ENCODE measurements around the gene FBXL5. TPM values are rescaled to one million over a fixed set of nuclear protein-coding genes. Genes with fewer than 3 reads are reported as not detected.

Gene FBXL5
- total RNA-seq, 1 experiment from 2014 or later: 69.6 TPM

DNA sequence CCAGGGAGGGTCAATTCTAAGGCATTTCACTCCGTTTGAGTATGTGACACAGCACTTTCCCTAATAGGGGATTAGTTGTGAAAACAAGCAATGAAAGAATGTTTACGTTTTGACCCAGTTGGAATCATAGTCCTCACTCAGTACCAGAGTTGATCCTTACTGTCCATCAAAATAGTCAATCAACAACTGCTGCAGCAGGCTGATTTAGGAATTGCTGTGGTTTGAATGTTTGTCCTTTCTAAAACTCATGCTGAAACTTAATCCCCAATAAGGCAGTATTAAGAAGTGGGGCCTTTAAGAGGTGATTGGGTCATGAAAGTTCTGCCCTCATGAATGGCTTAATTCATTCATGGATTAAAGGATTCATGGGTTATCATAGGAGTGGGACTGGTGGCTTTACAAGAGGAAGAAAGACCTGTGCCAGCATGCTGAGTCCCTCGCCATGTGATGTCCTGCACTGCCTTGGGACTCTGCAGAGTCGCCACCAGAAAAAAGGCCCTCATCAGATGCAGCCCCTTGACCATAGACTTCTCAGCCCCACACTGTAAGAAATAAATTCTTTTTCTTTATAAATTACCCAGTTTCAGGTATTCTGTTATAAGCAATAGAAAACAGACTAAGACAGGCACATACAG is 3.1 kb upstream of the FBXL5 start:
- H3K4me1 Mint-ChIP-seq: peaks cover 20% of the 10 kb centered on the region
- no peaks in the 10 kb centered on the region; the same call in 1 of the 2 replicates for H3K36me3 Mint-ChIP-seq
- H3K27ac Mint-ChIP-seq: no peak overlapping the region; the same call in 1 of the 2 replicates
- TF ChIP-seq FOXP1 (CRISPR knock-in tag; IDR thresholded peaks at IDR 0.05; ENCODE audit: borderline replicate concordance) (no peak), MYBL2 (CRISPR knock-in tag; IDR thresholded peaks at IDR 0.05) (no peak)
- ChIA-PET CTCF (no interaction called here), POLR2A (no interaction called here)
- no peak overlapping the region for H3K4me3 Mint-ChIP-seq
- DNase-seq (ENCODE audit: low spot score): no peak
- peaks cover 2% of the 10 kb centered on the region; the same call in 1 of the 2 replicates for H3K27me3 Mint-ChIP-seq (ENCODE audit: low read depth)
- ATAC-seq: no peak
- H3K9me3 Mint-ChIP-seq: no peaks in the 10 kb centered on the region

- CTCF ChIA-PET: interaction anchor here (1.2 kb wide), 1 partner anchor 9 kb away, joined by 3 read pairs; no protein-coding TSS in a partner anchor
- H3K4me1 Mint-ChIP-seq: peaks cover 29% of the 10 kb centered on the region
- peaks cover 2% of the 10 kb centered on the region; the same call in 1 of the 2 replicates for H3K27me3 Mint-ChIP-seq (ENCODE audit: low read depth)
- no peaks in the 10 kb centered on the region for H3K9me3 Mint-ChIP-seq
- H3K36me3 Mint-ChIP-seq: no peaks in the 10 kb centered on the region; the same call in 1 of the 2 replicates
- H3K4me3 Mint-ChIP-seq: no peak overlapping the region
- no peak for DNase-seq (ENCODE audit: low spot score)
- ATAC-seq: no peak
- TF ChIP-seq MYBL2 (CRISPR knock-in tag; IDR thresholded peaks at IDR 0.05): no peak
- TF ChIP-seq, protein P1, sequence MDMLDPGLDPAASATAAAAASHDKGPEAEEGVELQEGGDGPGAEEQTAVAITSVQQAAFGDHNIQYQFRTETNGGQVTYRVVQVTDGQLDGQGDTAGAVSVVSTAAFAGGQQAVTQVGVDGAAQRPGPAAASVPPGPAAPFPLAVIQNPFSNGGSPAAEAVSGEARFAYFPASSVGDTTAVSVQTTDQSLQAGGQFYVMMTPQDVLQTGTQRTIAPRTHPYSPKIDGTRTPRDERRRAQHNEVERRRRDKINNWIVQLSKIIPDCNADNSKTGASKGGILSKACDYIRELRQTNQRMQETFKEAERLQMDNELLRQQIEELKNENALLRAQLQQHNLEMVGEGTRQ (CRISPR knock-in tag; IDR thresholded peaks at IDR 0.05): no peak
- TF ChIP-seq JUN (CRISPR knock-in tag; IDR thresholded peaks at IDR 0.05): no peak
- TF ChIP-seq TP53 (CRISPR knock-in tag; IDR thresholded peaks at IDR 0.05): no peak
- TF ChIP-seq, protein P2, sequence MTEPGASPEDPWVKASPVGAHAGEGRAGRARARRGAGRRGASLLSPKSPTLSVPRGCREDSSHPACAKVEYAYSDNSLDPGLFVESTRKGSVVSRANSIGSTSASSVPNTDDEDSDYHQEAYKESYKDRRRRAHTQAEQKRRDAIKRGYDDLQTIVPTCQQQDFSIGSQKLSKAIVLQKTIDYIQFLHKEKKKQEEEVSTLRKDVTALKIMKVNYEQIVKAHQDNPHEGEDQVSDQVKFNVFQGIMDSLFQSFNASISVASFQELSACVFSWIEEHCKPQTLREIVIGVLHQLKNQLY (CRISPR knock-in tag; IDR thresholded peaks at IDR 0.05): no peak
- TF ChIP-seq MXD4 (CRISPR knock-in tag; IDR thresholded peaks at IDR 0.05; ENCODE audit: borderline replicate concordance): no peak
- TF ChIP-seq, protein P3, sequence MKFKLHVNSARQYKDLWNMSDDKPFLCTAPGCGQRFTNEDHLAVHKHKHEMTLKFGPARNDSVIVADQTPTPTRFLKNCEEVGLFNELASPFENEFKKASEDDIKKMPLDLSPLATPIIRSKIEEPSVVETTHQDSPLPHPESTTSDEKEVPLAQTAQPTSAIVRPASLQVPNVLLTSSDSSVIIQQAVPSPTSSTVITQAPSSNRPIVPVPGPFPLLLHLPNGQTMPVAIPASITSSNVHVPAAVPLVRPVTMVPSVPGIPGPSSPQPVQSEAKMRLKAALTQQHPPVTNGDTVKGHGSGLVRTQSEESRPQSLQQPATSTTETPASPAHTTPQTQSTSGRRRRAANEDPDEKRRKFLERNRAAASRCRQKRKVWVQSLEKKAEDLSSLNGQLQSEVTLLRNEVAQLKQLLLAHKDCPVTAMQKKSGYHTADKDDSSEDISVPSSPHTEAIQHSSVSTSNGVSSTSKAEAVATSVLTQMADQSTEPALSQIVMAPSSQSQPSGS (CRISPR knock-in tag; IDR thresholded peaks at IDR 0.05; ENCODE audit: borderline replicate concordance, low read depth): no peak
- TF ChIP-seq, protein P4, sequence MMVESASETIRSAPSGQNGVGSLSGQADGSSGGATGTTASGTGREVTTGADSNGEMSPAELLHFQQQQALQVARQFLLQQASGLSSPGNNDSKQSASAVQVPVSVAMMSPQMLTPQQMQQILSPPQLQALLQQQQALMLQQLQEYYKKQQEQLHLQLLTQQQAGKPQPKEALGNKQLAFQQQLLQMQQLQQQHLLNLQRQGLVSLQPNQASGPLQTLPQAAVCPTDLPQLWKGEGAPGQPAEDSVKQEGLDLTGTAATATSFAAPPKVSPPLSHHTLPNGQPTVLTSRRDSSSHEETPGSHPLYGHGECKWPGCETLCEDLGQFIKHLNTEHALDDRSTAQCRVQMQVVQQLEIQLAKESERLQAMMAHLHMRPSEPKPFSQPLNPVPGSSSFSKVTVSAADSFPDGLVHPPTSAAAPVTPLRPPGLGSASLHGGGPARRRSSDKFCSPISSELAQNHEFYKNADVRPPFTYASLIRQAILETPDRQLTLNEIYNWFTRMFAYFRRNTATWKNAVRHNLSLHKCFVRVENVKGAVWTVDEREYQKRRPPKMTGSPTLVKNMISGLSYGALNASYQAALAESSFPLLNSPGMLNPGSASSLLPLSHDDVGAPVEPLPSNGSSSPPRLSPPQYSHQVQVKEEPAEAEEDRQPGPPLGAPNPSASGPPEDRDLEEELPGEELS (CRISPR knock-in tag; IDR thresholded peaks at IDR 0.05): no peak
- no peak for TF ChIP-seq SOX15 (CRISPR knock-in tag; IDR thresholded peaks at IDR 0.05)
- no peak for TF ChIP-seq ZNF121 (CRISPR knock-in tag; IDR thresholded peaks at IDR 0.05)
- TF ChIP-seq ELF4 (CRISPR knock-in tag; IDR thresholded peaks at IDR 0.05; ENCODE audit: low read depth): no peak
- H3K27ac Mint-ChIP-seq: peak overlapping the region; percentile 80; the same call in 1 of the 2 replicates
- POLR2A ChIA-PET: no interaction called here
Measured at GRCh38 chr4:15657366-15657765, 2.2 kb upstream of the FBXL5 start.

- ATAC-seq (peak; percentile 38), DNase-seq (ENCODE audit: low spot score) (no peak)
- H3K4me3 Mint-ChIP-seq: peak overlapping the region; percentile 84
- H3K27me3 Mint-ChIP-seq (ENCODE audit: low read depth): peaks cover 2% of the 10 kb centered on the region; the same call in 1 of the 2 replicates
- H3K27ac Mint-ChIP-seq: peak overlapping the region; percentile 99
- no peaks in the 10 kb centered on the region for H3K9me3 Mint-ChIP-seq
- peaks cover 35% of the 10 kb centered on the region for H3K4me1 Mint-ChIP-seq
- POLR2A ChIA-PET: interaction anchor here (1.0 to 2.8 kb wide), 3 partner anchors 26 to 177 kb away, joined by 3 to 25 read pairs (median 3); partner anchors contain the start of gene FAM200B
- CTCF ChIA-PET: no interaction called here
- TF ChIP-seq, protein P5, sequence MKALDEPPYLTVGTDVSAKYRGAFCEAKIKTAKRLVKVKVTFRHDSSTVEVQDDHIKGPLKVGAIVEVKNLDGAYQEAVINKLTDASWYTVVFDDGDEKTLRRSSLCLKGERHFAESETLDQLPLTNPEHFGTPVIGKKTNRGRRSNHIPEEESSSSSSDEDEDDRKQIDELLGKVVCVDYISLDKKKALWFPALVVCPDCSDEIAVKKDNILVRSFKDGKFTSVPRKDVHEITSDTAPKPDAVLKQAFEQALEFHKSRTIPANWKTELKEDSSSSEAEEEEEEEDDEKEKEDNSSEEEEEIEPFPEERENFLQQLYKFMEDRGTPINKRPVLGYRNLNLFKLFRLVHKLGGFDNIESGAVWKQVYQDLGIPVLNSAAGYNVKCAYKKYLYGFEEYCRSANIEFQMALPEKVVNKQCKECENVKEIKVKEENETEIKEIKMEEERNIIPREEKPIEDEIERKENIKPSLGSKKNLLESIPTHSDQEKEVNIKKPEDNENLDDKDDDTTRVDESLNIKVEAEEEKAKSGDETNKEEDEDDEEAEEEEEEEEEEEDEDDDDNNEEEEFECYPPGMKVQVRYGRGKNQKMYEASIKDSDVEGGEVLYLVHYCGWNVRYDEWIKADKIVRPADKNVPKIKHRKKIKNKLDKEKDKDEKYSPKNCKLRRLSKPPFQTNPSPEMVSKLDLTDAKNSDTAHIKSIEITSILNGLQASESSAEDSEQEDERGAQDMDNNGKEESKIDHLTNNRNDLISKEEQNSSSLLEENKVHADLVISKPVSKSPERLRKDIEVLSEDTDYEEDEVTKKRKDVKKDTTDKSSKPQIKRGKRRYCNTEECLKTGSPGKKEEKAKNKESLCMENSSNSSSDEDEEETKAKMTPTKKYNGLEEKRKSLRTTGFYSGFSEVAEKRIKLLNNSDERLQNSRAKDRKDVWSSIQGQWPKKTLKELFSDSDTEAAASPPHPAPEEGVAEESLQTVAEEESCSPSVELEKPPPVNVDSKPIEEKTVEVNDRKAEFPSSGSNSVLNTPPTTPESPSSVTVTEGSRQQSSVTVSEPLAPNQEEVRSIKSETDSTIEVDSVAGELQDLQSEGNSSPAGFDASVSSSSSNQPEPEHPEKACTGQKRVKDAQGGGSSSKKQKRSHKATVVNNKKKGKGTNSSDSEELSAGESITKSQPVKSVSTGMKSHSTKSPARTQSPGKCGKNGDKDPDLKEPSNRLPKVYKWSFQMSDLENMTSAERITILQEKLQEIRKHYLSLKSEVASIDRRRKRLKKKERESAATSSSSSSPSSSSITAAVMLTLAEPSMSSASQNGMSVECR (CRISPR knock-in tag; IDR thresholded peaks at IDR 0.05; ENCODE audit: borderline replicate concordance): 0 out of 2 replicates have a peak, but pooled peaks have one; percentile 2
- TF ChIP-seq, protein P1 (CRISPR knock-in tag; IDR thresholded peaks at IDR 0.05): no peak
- H3K36me3 Mint-ChIP-seq: no peaks in the 10 kb centered on the region; the same call in 1 of the 2 replicates
Measured at GRCh38 chr4:15656038-15656470, 897 bp upstream of the FBXL5 start.
